Natural killer cell treated with Interleukin-12 subunit alpha and Interleukin-12 subunit beta and Interleukin-15 and Interleukin-18, amount 100 ng/mL, for 72 hours (primary cell): Measurements from ENCODE around the gene AP3S2. TPM values are rescaled to one million over a fixed set of nuclear protein-coding genes. Genes with fewer than 3 reads are reported as not detected.
"Not testable (repeated sequence)": the region's sequence is repeated elsewhere in the genome, so short reads cannot be mapped to it uniquely, and the experiment has no call there.

Experiments
- ATAC-seq, 2 donors: fragments of 150-1000 bp; cut with Tn5 transposase in 1 of 2; sonication (Bioruptor Pico), chemical (Tn5 transposase) in 1 of 2; 2 replicates each; pipeline ENCODE4 v1.10.0; 2021
- DNase-seq: peaks from one replicate; pipeline ENCODE4 v3.0.0; 2022; ENCODE audit warnings: low spot score
- H3K27ac Mint-ChIP-seq, 2 donors: 1 replicate in 1 of 2; 2 replicates in 1 of 2; pipeline ENCODE4 v1.8.0; 2022; ENCODE audit warnings: mixed read lengths in 2 of 2, mild to moderate bottlenecking in 1 of 2, moderate library complexity in 1 of 2
- H3K27me3 Mint-ChIP-seq, 2 donors: 1 replicate in 1 of 2; 2 replicates in 1 of 2; pipeline ENCODE4 v1.8.0; 2022; ENCODE audit warnings: mixed read lengths in 2 of 2
- H3K36me3 Mint-ChIP-seq: one replicate; pipeline ENCODE4 v1.8.0; 2022; ENCODE audit warnings: mixed read lengths
- H3K4me1 Mint-ChIP-seq, 2 donors: 1 replicate in 1 of 2; 2 replicates in 1 of 2; pipeline ENCODE4 v1.8.0; 2022; ENCODE audit warnings: low read depth in 2 of 2, mixed read lengths in 2 of 2, mild to moderate bottlenecking in 1 of 2
- H3K4me3 Mint-ChIP-seq: one replicate; pipeline ENCODE4 v1.8.0; 2022; ENCODE audit warnings: mixed read lengths
- H3K9me3 Mint-ChIP-seq: 2 replicates; pipeline ENCODE4 v1.8.0; 2022; ENCODE audit warnings: mixed read lengths
- total RNA-seq, 2 donors: library from RNA; stranded (reverse); gene quantifications; one replicate each; pipeline ENCODE4 v1.2.3, GENCODE V29; 2022

AP3S2 gene
- total RNA-seq, 2 donors from 2014 or later: 29.0 to 34.4 TPM

DNA sequence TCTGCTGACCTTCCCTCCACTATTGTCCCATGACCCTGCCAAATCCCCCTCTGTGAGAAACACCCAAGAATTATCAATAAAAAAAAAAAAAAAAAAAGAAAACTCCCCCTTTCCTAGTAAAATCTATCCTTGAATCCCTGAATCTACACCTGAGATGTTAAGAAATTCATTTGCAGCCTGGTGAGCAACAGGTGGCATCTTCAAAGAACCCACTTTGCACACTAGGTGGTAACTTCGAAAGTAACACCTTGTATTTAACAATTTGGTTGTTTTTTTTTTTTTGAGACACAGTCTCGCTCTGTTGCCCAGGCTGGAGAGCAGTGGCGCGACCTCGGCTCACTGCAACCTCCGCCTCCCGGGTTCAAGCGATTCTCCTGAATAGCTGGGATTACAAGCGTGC, 24.3 kb downstream of the AP3S2 start:
- not testable (repeated sequence) for H3K27ac Mint-ChIP-seq, ATAC-seq, H3K4me1 Mint-ChIP-seq

DNA sequence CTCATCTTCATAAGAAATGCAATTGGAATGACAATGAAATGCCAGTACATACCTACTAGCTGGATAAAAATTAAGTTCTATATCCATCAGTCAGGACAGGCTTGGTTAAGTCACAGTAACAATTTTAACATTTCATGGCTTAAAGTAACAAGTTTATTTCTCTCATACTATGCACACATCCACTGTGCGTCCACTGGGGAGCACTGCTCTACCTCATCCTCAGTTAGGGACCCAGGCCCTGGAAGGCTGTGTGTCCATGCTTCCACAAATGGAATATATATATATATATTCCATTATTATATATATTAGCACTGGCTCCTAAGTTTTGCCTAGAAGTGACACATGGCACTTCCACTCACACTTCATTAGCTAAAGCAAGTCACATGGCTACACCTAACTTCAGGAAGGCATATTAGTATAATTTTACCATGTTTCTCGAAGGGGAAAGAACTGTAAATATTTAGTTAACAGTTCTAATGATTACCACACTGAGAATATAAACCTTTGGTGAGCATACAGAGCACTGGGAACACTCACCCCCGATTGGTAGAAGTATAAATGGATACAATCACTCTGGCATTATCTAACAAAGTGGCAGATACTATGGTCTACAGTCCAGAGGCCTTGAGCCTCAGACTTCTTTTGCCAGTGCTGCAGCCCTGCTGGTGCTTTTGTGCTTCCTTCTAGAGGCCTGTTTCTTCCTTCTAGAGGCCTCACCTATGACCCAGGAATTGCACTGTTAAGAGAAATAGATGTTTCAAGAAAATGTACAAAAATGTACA, 28.6 kb downstream of the AP3S2 start:
- ATAC-seq (no peak), DNase-seq (no peak)
- Mint-ChIP-seq H3K4me1 (peaks cover 5 to 6% of the 10 kb centered on the region in 2 donors), H3K4me3 (no peak overlapping the region), H3K27ac (no peak overlapping the region), H3K9me3 (no peaks in the 10 kb centered on the region), H3K36me3 (peaks cover under 1% of the 10 kb centered on the region), H3K27me3 (no peaks in the 10 kb centered on the region)

More for the DNA sequence above, 24.3 kb downstream of the AP3S2 start:
- H3K9me3 Mint-ChIP-seq, H3K27me3 Mint-ChIP-seq, DNase-seq, H3K4me3 Mint-ChIP-seq, H3K36me3 Mint-ChIP-seq: not testable (repeated sequence)

DNA sequence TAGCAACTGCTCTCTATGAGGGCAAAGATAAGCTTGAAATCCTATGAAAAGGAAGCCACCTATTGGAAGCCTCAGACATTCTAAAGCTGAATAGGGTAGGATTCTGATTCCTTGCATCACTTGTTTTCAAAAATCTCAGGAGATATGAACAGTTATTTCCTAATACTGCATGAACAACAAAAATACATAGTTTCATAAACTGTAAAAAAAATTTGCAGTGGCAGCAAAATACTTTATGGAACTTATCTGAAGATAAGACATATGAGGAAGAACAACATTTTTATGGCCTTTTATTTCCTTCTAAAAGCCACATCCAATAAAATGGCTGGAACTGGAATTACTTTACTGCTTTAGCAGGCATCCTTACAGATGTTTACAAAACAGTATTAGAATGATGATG, 29.9 kb downstream of the AP3S2 start:
- no peak for DNase-seq
- no peaks in the 10 kb centered on the region for H3K27me3 Mint-ChIP-seq
- H3K4me3 Mint-ChIP-seq: no peak overlapping the region
- H3K27ac Mint-ChIP-seq: no peak overlapping the region
- H3K4me1 Mint-ChIP-seq: peaks cover 4 to 5% of the 10 kb centered on the region in 2 donors
- H3K9me3 Mint-ChIP-seq: no peaks in the 10 kb centered on the region
- ATAC-seq: no peak
- no peaks in the 10 kb centered on the region for H3K36me3 Mint-ChIP-seq

DNA sequence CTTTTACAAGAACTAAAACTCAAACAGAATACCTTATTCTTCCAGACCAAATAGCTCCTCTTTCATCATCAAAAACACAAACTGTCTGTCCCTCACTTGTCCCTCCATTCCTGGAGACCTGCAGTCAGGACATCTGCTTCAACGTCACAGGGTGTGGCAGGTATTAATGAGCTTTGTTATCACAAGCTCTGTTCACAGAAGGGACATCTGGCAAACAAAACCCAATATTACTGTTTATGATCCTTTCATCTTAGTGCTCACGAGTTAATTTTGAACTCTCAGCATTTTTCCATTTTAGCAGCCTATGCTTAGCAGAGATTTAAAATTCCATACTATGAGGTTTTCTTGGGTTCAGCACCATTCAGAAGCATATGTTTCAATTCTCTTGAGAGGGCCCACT, 32.9 kb downstream of the AP3S2 start:
- H3K36me3 Mint-ChIP-seq: no peaks in the 10 kb centered on the region
- no peak for ATAC-seq
- no peak overlapping the region for H3K27ac Mint-ChIP-seq
- H3K4me1 Mint-ChIP-seq: peaks cover 4 to 5% of the 10 kb centered on the region in 2 donors
- no peaks in the 10 kb centered on the region for H3K9me3 Mint-ChIP-seq
- no peaks in the 10 kb centered on the region for H3K27me3 Mint-ChIP-seq
- no peak for DNase-seq
- no peak overlapping the region for H3K4me3 Mint-ChIP-seq

DNA sequence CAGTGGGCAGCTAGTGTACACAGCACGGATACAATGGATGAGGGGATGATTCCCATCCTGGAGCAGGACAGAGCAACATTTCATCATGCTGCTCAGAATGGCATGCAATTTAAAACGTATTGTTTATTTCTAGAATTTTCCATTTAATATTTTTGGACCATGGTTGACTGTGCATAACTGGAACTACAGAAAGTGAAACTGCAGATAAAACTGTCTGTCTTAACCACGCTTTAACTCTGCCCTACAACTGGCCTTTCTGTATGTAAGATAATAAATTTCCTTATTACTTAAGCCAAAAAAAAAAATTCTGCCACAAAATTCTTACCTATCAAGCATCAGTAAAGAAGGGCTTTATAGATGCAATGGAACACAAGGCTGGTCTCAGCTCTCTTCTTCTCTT, 33.4 kb downstream of the AP3S2 start:
- no peaks in the 10 kb centered on the region for H3K9me3 Mint-ChIP-seq
- H3K4me1 Mint-ChIP-seq: peaks cover 4 to 5% of the 10 kb centered on the region in 2 donors
- H3K4me3 Mint-ChIP-seq: no peak overlapping the region
- ATAC-seq (no peak), DNase-seq (no peak)
- H3K27ac Mint-ChIP-seq: no peak overlapping the region
- H3K27me3 Mint-ChIP-seq: no peaks in the 10 kb centered on the region
- no peaks in the 10 kb centered on the region for H3K36me3 Mint-ChIP-seq

DNA sequence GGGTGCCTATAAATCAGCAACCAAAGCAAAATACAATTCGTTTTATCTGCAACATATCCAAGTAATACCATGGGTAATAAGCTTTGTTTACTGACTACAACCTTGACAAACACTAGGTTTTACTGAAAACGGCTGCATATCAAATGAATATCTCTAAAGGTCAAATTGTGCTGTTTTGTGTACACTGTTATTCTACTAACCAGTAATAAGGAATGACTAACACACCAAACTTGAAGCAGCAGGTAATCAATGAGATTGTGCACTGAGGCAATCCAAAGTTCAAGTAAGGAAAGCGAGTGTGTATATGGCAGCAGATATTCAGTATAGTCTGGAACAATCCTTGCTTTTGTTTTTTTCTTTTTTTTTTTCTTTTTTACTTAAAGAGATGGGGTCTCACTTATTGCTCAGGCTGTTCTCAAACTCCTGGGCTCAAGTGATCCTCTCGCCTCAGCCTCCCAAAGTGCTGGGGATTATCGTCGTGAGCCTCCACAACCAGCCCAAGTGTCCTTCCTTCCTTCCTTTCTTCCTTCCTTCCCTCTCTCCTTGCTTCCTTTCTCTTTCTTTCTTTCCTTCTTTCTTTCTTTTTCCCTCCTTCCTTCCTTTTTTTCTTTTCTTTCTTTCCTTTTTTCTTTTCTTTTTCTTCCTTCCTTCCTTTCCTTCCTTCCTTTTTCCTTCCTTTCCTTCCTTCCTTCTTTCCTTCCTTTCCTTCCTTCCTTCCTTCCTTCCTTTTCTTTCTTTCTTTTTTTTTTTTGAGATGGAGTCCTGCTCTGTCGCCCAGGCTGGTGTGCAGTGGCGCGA, 34.9 kb downstream of the AP3S2 start:
- Mint-ChIP-seq H3K36me3 (no peaks in the 10 kb centered on the region), H3K27ac (no peak overlapping the region), H3K4me3 (no peak overlapping the region), H3K9me3 (no peaks in the 10 kb centered on the region), H3K4me1 (peaks cover 4 to 5% of the 10 kb centered on the region in 2 donors), H3K27me3 (no peaks in the 10 kb centered on the region)
- no peak for DNase-seq
- no peak for ATAC-seq

DNA sequence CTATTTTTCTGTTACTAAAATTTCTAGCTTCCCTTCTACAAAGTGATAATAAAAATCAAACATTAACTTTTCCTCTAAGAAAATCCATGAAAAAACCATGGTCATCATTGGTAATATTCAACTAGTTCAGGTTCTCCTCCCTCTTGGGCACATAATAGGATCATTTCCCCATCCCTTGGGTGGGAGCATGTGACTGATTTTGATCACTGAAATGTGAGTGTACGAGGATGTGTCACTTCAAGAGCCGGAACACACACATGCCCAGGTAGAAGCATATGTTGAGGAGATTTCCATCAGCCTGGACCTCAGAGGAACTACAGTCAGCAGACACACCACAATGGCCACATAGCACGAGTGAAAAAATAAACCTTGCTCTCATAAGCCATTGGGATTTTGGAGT, 36.1 kb downstream of the AP3S2 start:
- no peaks in the 10 kb centered on the region for H3K36me3 Mint-ChIP-seq
- H3K9me3 Mint-ChIP-seq: no peaks in the 10 kb centered on the region
- H3K27ac Mint-ChIP-seq: no peak overlapping the region
- DNase-seq (no peak), ATAC-seq (no peak)
- H3K4me1 Mint-ChIP-seq: peaks cover 4 to 5% of the 10 kb centered on the region in 2 donors
- no peaks in the 10 kb centered on the region for H3K27me3 Mint-ChIP-seq
- no peak overlapping the region for H3K4me3 Mint-ChIP-seq

DNA sequence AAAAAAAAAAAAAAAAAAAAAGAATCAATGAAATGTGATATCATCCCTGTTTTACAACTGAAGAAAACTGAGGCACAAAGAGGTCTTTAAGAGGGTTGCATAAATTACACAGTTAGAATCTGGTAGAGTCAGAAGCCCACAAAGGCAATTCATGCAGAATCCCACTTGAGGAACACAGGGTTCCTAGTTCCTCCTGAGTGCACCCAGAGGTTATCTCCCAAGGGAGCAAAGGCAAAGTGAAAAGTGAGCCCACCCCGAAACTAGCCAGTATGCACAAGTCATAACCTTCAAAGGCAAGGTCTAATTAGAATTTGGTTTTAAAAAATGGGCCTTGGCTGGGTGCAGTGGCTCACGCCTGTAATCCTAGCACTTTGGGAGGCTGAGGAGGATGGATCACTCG, 37.8 kb downstream of the AP3S2 start:
- H3K9me3 Mint-ChIP-seq: no peaks in the 10 kb centered on the region
- H3K36me3 Mint-ChIP-seq: no peaks in the 10 kb centered on the region
- no peaks in the 10 kb centered on the region for H3K27me3 Mint-ChIP-seq
- DNase-seq (no peak), ATAC-seq (no peak)
- H3K4me1 Mint-ChIP-seq: peaks cover 3 to 10% of the 10 kb centered on the region in 2 donors
- H3K4me3 Mint-ChIP-seq: no peak overlapping the region
- no peak overlapping the region for H3K27ac Mint-ChIP-seq

DNA sequence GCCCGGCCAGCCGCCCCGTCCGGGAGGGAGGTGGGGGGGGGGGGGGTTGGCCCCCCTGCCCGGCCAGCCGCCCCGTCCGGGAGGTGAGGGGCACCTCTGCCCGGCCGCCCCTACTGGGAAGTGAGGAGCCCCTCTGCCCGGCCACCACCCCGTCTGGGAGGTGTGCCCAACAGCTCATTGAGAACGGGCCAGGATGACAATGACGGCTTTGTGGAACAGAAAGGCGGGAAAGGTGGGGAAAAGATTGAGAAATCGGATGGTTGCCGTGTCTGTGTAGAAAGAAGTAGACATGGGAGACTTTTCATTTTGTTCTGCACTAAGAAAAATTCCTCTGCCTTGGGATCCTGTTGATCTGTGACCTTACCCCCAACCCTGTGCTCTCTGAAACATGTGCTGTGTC, 38.9 kb downstream of the AP3S2 start:
- not testable (repeated sequence) for H3K36me3 Mint-ChIP-seq, H3K4me3 Mint-ChIP-seq, DNase-seq, H3K4me1 Mint-ChIP-seq, ATAC-seq, H3K27me3 Mint-ChIP-seq, H3K27ac Mint-ChIP-seq, H3K9me3 Mint-ChIP-seq

DNA sequence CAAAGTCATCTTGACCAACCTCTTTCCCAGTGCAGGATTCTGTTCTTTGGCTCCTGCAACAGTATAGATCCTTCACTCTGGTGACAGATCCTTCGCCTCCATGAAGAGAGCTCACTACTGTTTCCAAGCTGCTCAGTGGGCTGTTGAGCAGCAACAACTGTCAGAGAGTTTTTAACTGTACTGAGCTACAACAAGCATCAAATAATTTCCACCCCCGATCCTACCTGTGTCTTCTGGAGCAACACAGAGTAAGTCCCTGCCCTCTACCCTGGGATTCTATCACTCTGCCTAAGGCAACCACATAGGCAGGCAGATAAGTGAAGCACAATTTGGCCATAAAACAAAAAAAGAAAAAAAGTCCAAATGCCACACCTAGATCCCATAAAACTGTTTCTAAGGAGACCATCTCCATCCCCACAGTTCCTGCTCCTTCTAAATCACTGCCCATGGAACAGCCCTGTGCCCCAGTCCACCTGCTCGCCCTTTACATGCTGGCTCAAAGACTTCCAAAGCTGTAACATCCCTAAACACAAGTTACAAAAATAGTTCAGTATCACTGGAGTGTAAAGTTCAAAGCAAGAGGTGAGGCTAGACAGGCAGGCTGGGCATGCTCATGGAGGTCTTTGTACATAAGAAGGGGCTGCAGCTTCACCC, 41.3 kb downstream of the AP3S2 start:
- no peak for ATAC-seq
- DNase-seq: no peak
- no peaks in the 10 kb centered on the region for H3K9me3 Mint-ChIP-seq
- H3K27me3 Mint-ChIP-seq: no peaks in the 10 kb centered on the region
- no peak overlapping the region for H3K4me3 Mint-ChIP-seq
- H3K27ac Mint-ChIP-seq: no peak overlapping the region
- peaks cover 0 to 10% of the 10 kb centered on the region in 2 donors for H3K4me1 Mint-ChIP-seq
- no peaks in the 10 kb centered on the region for H3K36me3 Mint-ChIP-seq

DNA sequence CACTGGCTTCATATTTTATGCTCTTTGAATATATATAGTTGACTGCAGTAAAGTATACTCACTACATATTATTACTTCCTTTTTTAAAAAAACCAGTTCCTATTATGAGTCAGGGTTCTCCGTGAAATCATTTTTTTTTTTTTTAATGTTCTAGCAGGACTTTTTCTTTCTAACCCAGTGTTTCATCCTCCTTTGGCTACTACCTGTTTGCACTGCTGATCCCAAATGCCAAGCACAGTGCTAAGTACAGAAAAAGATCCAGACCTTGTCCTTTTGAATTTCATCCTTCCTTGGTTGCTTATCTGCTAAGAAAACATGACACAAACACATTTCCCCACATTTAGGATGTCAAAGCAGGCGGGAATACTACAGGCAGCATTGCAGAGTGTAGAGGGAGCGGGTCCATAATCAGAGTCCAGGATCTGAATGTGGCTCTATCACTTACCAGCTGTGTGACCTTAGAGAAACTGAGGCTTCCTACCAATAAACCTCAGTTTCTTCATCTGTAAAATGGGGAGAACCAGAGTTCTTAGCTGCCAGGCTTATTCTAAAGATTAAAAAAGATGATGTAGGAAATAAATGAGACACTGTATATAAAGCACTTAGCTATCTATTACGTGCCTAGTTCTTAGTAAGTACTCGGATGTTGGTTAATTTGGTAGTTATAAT, 42.0 kb downstream of the AP3S2 start:
- Mint-ChIP-seq H3K9me3 (no peaks in the 10 kb centered on the region), H3K4me3 (no peak overlapping the region), H3K27me3 (no peaks in the 10 kb centered on the region), H3K36me3 (no peaks in the 10 kb centered on the region), H3K4me1 (peaks cover 0 to 10% of the 10 kb centered on the region in 2 donors), H3K27ac (peak overlapping the region in 1 of 2 donors; percentile 18)
- ATAC-seq (no peak), DNase-seq (no peak)

DNA sequence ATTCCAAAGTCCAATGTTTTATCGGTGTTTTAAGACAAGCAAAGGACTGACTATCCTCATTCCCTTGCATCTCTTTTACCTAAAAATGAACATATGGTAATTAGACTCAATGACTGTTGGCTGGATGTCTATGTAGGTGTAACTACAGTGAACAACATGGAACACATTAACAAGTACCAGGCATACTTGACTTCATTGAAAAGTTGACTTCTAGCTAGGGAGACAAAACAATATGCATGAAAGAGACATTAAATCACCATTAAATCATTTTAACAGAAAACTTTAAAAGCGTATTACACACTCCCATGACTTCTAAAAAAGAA, 44.9 kb downstream of the AP3S2 start:
- Mint-ChIP-seq H3K27ac (peak overlapping the region; percentile 11 to 53), H3K4me1 (peaks cover 4 to 10% of the 10 kb centered on the region in 2 donors), H3K4me3 (no peak overlapping the region), H3K36me3 (no peaks in the 10 kb centered on the region), H3K9me3 (no peaks in the 10 kb centered on the region), H3K27me3 (no peaks in the 10 kb centered on the region)
- DNase-seq (no peak), ATAC-seq (no peak)

DNA sequence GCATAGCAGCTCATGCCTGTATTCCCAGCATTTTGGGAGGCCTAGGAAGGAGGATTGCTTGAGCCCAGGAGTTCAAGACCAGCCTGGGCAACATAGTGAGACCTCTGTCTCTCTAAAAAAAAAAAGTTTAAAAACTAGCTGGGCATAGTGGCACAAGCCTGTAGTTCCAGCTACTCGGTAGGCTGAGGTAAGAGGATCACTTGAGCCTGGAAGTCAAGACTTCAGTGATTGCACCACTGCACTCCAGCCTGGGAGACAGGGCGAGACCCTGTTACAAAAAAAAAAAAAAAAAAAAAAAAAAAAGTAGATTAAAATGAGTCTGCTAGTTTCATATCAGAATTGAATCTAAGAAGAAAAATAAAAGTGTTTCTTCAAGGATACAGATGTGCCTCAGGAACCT, 46.7 kb downstream of the AP3S2 start:
- Mint-ChIP-seq H3K36me3 (no peaks in the 10 kb centered on the region), H3K27ac (no peak overlapping the region)
- ATAC-seq: no peak

More for the DNA sequence above, 46.7 kb downstream of the AP3S2 start:
- Mint-ChIP-seq H3K4me3 (no peak overlapping the region), H3K9me3 (no peaks in the 10 kb centered on the region), H3K27me3 (no peaks in the 10 kb centered on the region), H3K4me1 (peaks cover 5 to 10% of the 10 kb centered on the region in 2 donors)
- no peak for DNase-seq
